Transverse colon (tissue), 4 donors: ENCODE data around the gene KLHDC4. TPM values are rescaled to one million over a fixed set of nuclear protein-coding genes. Genes with fewer than 3 reads are reported as not detected.

Experiments used
- DNase-seq: peaks from one replicate; pipeline ENCODE4 v3.0.0-alpha.2; 2019
- H3K27ac ChIP-seq, 4 donors: fragments of 200-600 bp; sonication (generic); 2 replicates each; pipeline ENCODE4 v1.5.1; 2016 to 2018; ENCODE audit warnings: inconsistent platforms in 4 of 4
- H3K27me3 ChIP-seq: fragments of 200-600 bp; sonication (generic); 2 replicates; pipeline ENCODE4 v1.5.1; 2017; ENCODE audit warnings: inconsistent platforms
- H3K36me3 ChIP-seq, 4 donors: fragments of 200-600 bp; sonication (generic); 2 replicates each; pipeline ENCODE4 v1.5.1; 2017 to 2019; ENCODE audit warnings: inconsistent platforms in 4 of 4
- H3K4me1 ChIP-seq, 4 donors: fragments of 200-600 bp; sonication (generic); 2 replicates each; pipeline ENCODE4 v1.5.1; 2017 to 2020; ENCODE audit warnings: inconsistent platforms in 4 of 4
- H3K4me3 ChIP-seq, 4 donors: fragments of 200-600 bp; sonication (generic); 1 replicate in 1 of 4; 2 replicates in 3 of 4; pipeline versions ENCODE4 v1.5.1 to v1.6.1; 2017 to 2019; ENCODE audit warnings: inconsistent platforms in 4 of 4
- H3K9me3 ChIP-seq, 2 donors: fragments of 200-600 bp; sonication (generic); 2 replicates each; pipeline ENCODE4 v1.5.1; 2017 to 2019; ENCODE audit warnings: inconsistent platforms in 2 of 2
- EP300 ChIP-seq: sonication (generic); formaldehyde crosslinking; IDR thresholded peaks from one replicate; pipeline ENCODE4 v1.6.1; 2017; ENCODE audit warnings: antibody characterized with exemption, low read depth
- POLR2A ChIP-seq: fragments of 450-650 bp; IDR thresholded peaks from one replicate; pipeline ENCODE4 v1.6.1; 2016; ENCODE audit warnings: antibody characterized with exemption, mild to moderate bottlenecking, moderate library complexity
- POLR2AphosphoS5 ChIP-seq, 3 donors: sonication (generic); formaldehyde crosslinking; IDR thresholded peaks; one replicate each; pipeline ENCODE4 v1.6.1; 2016; ENCODE audit warnings: antibody characterized with exemption in 3 of 3
- WGBS, 2 donors: methylation state at CpG; one replicate each; pipeline ENCODE4 v1.1.5; 2018; ENCODE audit warnings: low coverage in 1 of 2; 5-methylcytosine and 5-hydroxymethylcytosine counted together
- in situ Hi-C, 4 donors: fragments of 200-750 bp; cut with MboI; loops; one replicate each; pipeline versions ENCODE4 v1.15.0 to v1.15.1; 2017; ENCODE audit warnings: low sequenced_read_pairs in 3 of 4, low pct_ligation_motif_present in 1 of 4, low pct_unique_long_range_greater_than_20kb in 1 of 4
- intact Hi-C: fragments of 100-400 bp; cut with DNase I; formaldehyde crosslinking; loops from one replicate; pipeline ENCODE4 v1.15.1; 2023; ENCODE audit warnings: low total_unique reads
- total RNA-seq, 4 donors: library from RNA; depleted of rRNA; stranded (reverse); fragments of >200 nt; gene quantifications; one replicate each; pipeline ENCODE4 v1.1.0, GENCODE V29; 2016
- TF ChIP-seq, protein P1 (sequence below), 5 experiments: fragments of 200-600 bp in 3 of 5; fragments of 450-650 bp in 2 of 5; sonication (generic) in 3 of 5; IDR thresholded peaks; 1 replicate in 2 of 5; 2 replicates in 3 of 5; pipeline ENCODE4 v1.5.1; 2016 to 2017; ENCODE audit warnings: antibody characterized with exemption in 5 of 5, inconsistent platforms in 3 of 5, mild to moderate bottlenecking in 2 of 5, moderate library complexity in 1 of 5

The KLHDC4 gene
- total RNA-seq, 4 donors from 2014 or later, result 45.2 to 193 (median 57.4) TPM

DNA sequence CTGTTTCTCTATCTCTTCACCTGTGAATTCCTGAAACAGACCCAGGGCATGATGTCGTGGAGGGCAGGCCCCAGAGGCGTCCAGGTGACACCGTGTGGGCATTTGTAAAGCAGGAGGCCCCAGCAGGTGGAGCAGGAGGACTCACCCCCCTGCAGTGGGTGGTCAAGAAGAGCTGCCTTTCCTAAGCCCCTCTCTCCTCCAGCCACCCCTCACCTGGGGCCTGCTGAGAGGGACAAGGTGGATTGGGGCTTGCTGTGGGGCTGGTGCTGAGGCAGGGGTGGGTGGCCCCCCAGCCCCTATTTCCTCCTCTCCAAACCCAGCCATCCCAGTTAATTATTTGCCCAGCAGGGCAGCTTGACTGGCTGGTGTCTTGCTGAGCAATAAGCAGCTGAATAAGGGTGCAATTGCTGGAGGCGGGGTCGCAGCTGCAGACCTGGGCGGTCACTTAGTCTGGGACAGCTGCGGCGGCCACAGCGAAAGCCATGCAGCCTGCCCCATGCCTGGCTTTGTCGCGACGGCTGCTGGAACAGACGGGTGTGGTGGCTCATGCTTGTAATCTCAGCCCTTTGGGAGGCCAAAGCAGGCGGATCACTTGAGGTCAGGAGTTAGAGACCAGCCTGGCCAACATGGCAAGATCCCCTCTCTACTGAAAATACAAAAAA is 107.1 kb downstream of the KLHDC4 start:
- Histone ChIP-seq H3K9me3 (no peaks in the 10 kb centered on the region), H3K36me3 (no peaks in the 10 kb centered on the region), H3K27ac (no peak overlapping the region), H3K4me1 (no peaks in the 10 kb centered on the region), H3K4me3 (no peak overlapping the region), H3K27me3 (peaks cover 7% of the 10 kb centered on the region)
- intact Hi-C loops (no loop called here), in situ Hi-C loops (no loop called here)
- TF ChIP-seq POLR2A, result no peak
- TF ChIP-seq POLR2AphosphoS5 (IDR thresholded peaks at IDR 0.05), result no peak
- no peak for TF ChIP-seq EP300
- TF ChIP-seq, protein P1, sequence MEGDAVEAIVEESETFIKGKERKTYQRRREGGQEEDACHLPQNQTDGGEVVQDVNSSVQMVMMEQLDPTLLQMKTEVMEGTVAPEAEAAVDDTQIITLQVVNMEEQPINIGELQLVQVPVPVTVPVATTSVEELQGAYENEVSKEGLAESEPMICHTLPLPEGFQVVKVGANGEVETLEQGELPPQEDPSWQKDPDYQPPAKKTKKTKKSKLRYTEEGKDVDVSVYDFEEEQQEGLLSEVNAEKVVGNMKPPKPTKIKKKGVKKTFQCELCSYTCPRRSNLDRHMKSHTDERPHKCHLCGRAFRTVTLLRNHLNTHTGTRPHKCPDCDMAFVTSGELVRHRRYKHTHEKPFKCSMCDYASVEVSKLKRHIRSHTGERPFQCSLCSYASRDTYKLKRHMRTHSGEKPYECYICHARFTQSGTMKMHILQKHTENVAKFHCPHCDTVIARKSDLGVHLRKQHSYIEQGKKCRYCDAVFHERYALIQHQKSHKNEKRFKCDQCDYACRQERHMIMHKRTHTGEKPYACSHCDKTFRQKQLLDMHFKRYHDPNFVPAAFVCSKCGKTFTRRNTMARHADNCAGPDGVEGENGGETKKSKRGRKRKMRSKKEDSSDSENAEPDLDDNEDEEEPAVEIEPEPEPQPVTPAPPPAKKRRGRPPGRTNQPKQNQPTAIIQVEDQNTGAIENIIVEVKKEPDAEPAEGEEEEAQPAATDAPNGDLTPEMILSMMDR (IDR thresholded peaks at IDR 0.05), result no peak
- no peak for DNase-seq
- WGBS, 2 donors, result 24% methylated on average over 14 of the region's 14 CpGs; no CpG with 5 or more reads in 1 of the 2 donors

Other genes starting within 250 kb of the KLHDC4 start
- 1 to 10 TPM in 1 of 4 donors, under 1 TPM in 2, not detected in 1; 0.32 to 5.2 (median 0.41) TPM for gene JPH3, start 163.5 kb downstream of the KLHDC4 start, total RNA-seq
- 1 to 10 TPM; 2.7 to 7.0 (median 5.7) TPM for gene SLC7A5, start 103.5 kb upstream of the KLHDC4 start, total RNA-seq
- not detected for gene CA5A, start 170.5 kb upstream of the KLHDC4 start, total RNA-seq
- gene BANP, start 185.4 kb upstream of the KLHDC4 start, total RNA-seq, result 10 to 100 TPM; 15.3 to 25.1 (median 18.7) TPM